K562 (cell line): ENCODE measurements around the gene ACOX2.

Experiments used
- CTCF ChIP-seq, 3 experiments: IDR thresholded peaks in 2 of 3; conservative IDR thresholded peaks in 1 of 3; 2 replicates each; pipeline ENCODE4 v1.5.1; 2011 to 2012; ENCODE audit warnings: low read length in 3 of 3, mild to moderate bottlenecking in 3 of 3, control low read depth in 2 of 3, improper control_type of control experiment in 1 of 3, inconsistent platforms in 1 of 3, low read depth in 1 of 3, mixed read lengths in 1 of 3, moderate library complexity in 1 of 3; ENCODE audit not compliant: insufficient read depth in 2 of 3
- ESRRA ChIP-seq: fragments of 450-650 bp; IDR thresholded peaks from 2 replicates; pipeline ENCODE4 v1.6.1; 2014; ENCODE audit warnings: low read depth, mild to moderate bottlenecking, moderate library complexity, borderline replicate concordance

- no peak for TF ChIP-seq CTCF (IDR thresholded peaks at IDR 0.05 in 2 of 3, conservative IDR thresholded peaks at IDR 0.05 in 1 of 3; ENCODE audit: insufficient read depth in 2 of 3, low read depth in 1 of 3, low read length in 3 of 3)
- no peak for TF ChIP-seq ESRRA
Observed at GRCh38 chr3:58478781-58479180, 58.2 kb downstream of the ACOX2 start.
